ENCODE measurements around the gene ERH. TPM values are rescaled to one million over a fixed set of nuclear protein-coding genes. Genes with fewer than 3 reads are reported as not detected.
"Not testable (repeated sequence)": the region's sequence is repeated elsewhere in the genome, so short reads cannot be mapped to it uniquely, and the experiment has no call there.

Gene ERH
- total RNA-seq, 3 donors from 2014 or later: 366 to 396 (median 372) TPM

DNA sequence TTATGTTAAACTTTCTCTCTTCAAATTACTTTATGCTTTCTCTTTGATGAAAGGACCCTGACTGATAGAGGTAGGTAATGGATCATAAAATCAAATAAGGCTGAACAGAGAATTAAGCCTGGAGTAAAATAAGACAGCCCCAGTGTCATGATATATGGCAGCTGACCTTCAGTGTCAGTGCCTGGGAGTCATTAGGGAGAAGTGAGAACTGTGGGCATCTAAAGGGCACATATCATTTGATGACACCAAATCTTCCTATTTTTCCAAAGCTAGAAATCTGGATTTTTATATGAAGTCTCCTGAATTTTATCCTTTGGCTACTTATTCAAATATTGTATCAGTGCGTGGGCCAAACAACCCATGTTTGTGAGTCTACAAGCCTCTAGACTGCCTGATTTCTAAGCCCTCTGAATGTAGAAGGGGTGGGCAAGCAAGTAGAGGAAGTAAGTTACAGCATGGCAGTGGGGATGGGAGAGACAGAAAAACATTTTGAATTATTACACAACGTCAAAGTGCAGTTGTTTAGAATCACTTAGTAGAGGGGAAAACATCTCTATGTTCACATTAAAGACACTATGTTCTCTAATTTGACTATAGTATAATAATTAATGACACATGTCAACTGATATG lies 10.3 kb upstream of the ERH start:
- Mint-ChIP-seq H3K27me3 (ENCODE audit: low read depth) (no peaks in the 10 kb centered on the region), H3K4me1 (ENCODE audit: low read depth) (peaks cover 12% of the 10 kb centered on the region), H3K36me3 (ENCODE audit: insufficient read depth) (peaks cover 14% of the 10 kb centered on the region), H3K9me3 (no peaks in the 10 kb centered on the region), H3K4me3 (no peak overlapping the region)
- no peak for DNase-seq
- ATAC-seq: no peak

GRCh38 chr14:69405762-69406161 lies 7.7 kb upstream of the ERH start:
- Mint-ChIP-seq H3K4me3 (no peak overlapping the region), H3K27me3 (ENCODE audit: low read depth) (no peaks in the 10 kb centered on the region), H3K36me3 (ENCODE audit: insufficient read depth) (peaks cover 14% of the 10 kb centered on the region), H3K4me1 (ENCODE audit: low read depth) (peaks cover 20% of the 10 kb centered on the region), H3K9me3 (no peaks in the 10 kb centered on the region)
- DNase-seq (no peak), ATAC-seq (no peak)

GRCh38 chr14:69404883-69405282 lies 6.8 kb upstream of the ERH start:
- H3K4me1 Mint-ChIP-seq (ENCODE audit: low read depth): peaks cover 28% of the 10 kb centered on the region
- H3K36me3 Mint-ChIP-seq (ENCODE audit: insufficient read depth): peaks cover 15% of the 10 kb centered on the region
- H3K4me3 Mint-ChIP-seq: no peak overlapping the region
- no peak for DNase-seq
- H3K9me3 Mint-ChIP-seq: no peaks in the 10 kb centered on the region
- no peaks in the 10 kb centered on the region for H3K27me3 Mint-ChIP-seq (ENCODE audit: low read depth)
- ATAC-seq: no peak

- H3K9me3 Mint-ChIP-seq: no peaks in the 10 kb centered on the region
- DNase-seq (no peak), ATAC-seq (no peak)
- H3K27me3 Mint-ChIP-seq (ENCODE audit: low read depth): no peaks in the 10 kb centered on the region
- peaks cover 32% of the 10 kb centered on the region for H3K4me1 Mint-ChIP-seq (ENCODE audit: low read depth)
- H3K4me3 Mint-ChIP-seq: no peak overlapping the region
- peaks cover 15% of the 10 kb centered on the region for H3K36me3 Mint-ChIP-seq (ENCODE audit: insufficient read depth)
Measured at GRCh38 chr14:69404478-69404877, 6.4 kb upstream of the ERH start.

DNA sequence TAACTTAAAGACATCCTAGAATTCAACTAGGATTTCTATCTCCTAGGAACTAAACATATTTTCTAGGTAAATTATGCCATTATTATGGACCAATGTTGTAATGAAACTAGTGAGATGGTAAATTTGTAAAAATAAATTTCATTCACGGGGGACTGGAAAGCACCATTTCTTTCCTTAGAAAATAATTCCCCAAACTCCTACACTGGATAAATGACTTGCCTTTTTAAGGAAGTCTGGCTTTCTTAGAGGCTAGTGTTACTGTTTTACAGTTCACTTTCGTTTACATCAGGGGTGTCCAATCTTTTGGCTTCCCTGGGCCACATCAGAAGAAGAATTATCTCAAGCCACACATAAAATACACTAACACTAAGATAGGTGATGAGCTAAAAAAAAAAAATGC lies 3.7 kb upstream of the ERH start:
- ATAC-seq: no peak
- H3K27me3 Mint-ChIP-seq (ENCODE audit: low read depth): no peaks in the 10 kb centered on the region
- H3K4me3 Mint-ChIP-seq: no peak overlapping the region
- no peaks in the 10 kb centered on the region for H3K9me3 Mint-ChIP-seq
- peaks cover 38% of the 10 kb centered on the region for H3K4me1 Mint-ChIP-seq (ENCODE audit: low read depth)
- H3K36me3 Mint-ChIP-seq (ENCODE audit: insufficient read depth): peaks cover 11% of the 10 kb centered on the region
- no peak for DNase-seq

GRCh38 chr14:69400154-69400553 lies 2.1 kb upstream of the ERH start:
- DNase-seq (no peak), ATAC-seq (no peak)
- peaks cover 24% of the 10 kb centered on the region for H3K36me3 Mint-ChIP-seq (ENCODE audit: insufficient read depth)
- peak overlapping the region; percentile 97 for H3K4me3 Mint-ChIP-seq
- no peaks in the 10 kb centered on the region for H3K9me3 Mint-ChIP-seq
- no peaks in the 10 kb centered on the region for H3K27me3 Mint-ChIP-seq (ENCODE audit: low read depth)
- H3K4me1 Mint-ChIP-seq (ENCODE audit: low read depth): peaks cover 55% of the 10 kb centered on the region

DNA sequence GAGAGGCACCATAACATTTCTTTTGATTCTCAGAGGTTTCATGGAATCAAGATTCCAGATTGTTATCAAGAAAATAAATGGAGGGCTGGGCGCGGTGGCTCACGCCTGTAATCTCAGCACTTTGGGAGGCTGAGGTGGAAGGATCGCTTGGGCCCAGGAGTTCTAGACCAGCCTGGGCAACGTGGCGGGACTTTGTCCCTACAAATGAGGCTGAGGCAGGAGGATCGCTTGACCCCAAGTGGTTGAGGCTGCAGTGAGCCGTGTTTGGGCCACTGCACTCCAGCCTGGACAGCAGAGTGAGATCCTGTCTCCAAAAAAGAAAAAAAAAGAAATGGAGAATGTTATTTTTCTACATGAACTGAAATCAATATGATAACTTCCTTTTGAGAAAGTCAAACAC lies 1.7 kb upstream of the ERH start:
- H3K4me3 Mint-ChIP-seq: peak overlapping the region; percentile 97
- peaks cover 57% of the 10 kb centered on the region for H3K4me1 Mint-ChIP-seq (ENCODE audit: low read depth)
- H3K9me3 Mint-ChIP-seq: no peaks in the 10 kb centered on the region
- H3K27me3 Mint-ChIP-seq (ENCODE audit: low read depth): no peaks in the 10 kb centered on the region
- H3K36me3 Mint-ChIP-seq (ENCODE audit: insufficient read depth): peaks cover 26% of the 10 kb centered on the region
- DNase-seq (no peak), ATAC-seq (no peak)

- DNase-seq (no peak), ATAC-seq (peak; percentile 45 to 46)
- Mint-ChIP-seq H3K9me3 (no peaks in the 10 kb centered on the region), H3K4me1 (ENCODE audit: low read depth) (peaks cover 58% of the 10 kb centered on the region), H3K36me3 (ENCODE audit: insufficient read depth) (peaks cover 25% of the 10 kb centered on the region), H3K27me3 (ENCODE audit: low read depth) (no peaks in the 10 kb centered on the region), H3K4me3 (peak overlapping the region; percentile 97)
Measured at GRCh38 chr14:69398818-69399210, 715 bp upstream of the ERH start.

DNA sequence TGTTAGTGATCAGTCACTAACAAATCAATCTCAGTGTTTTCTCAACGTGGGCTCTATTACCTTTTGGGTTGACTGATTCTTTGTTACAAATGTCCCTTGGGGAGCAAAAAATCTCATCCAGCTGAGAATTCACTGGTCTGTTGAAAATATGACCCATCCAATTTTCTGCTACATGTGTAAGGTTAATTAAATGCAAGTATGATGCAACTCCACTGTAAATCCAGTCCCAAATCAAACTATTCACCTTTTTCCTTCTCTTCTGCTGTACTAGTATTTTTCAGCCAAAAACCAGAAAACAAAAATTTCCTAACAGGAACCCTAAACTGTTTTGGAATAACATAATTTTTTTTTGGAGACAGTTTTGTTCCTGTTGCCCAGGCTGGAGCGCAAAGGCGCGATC lies 2.2 kb downstream of the ERH start:
- ATAC-seq: no peak
- Mint-ChIP-seq H3K4me1 (ENCODE audit: low read depth) (peaks cover 74% of the 10 kb centered on the region), H3K4me3 (peak overlapping the region; percentile 97), H3K36me3 (ENCODE audit: insufficient read depth) (peaks cover 42% of the 10 kb centered on the region), H3K9me3 (no peaks in the 10 kb centered on the region), H3K27me3 (ENCODE audit: low read depth) (no peaks in the 10 kb centered on the region)
- no peak for DNase-seq

- no peak for ATAC-seq
- Mint-ChIP-seq H3K27me3 (ENCODE audit: low read depth) (no peaks in the 10 kb centered on the region), H3K9me3 (no peaks in the 10 kb centered on the region), H3K4me3 (peak overlapping the region; percentile 21), H3K36me3 (ENCODE audit: insufficient read depth) (peaks cover 55% of the 10 kb centered on the region), H3K4me1 (ENCODE audit: low read depth) (peaks cover 76% of the 10 kb centered on the region)
- DNase-seq: no peak
Measured at GRCh38 chr14:69392481-69392880, 5.6 kb downstream of the ERH start.

GRCh38 chr14:69391400-69391799 lies 6.7 kb downstream of the ERH start:
- Mint-ChIP-seq H3K36me3 (ENCODE audit: insufficient read depth) (peaks cover 55% of the 10 kb centered on the region), H3K4me1 (ENCODE audit: low read depth) (peaks cover 73% of the 10 kb centered on the region), H3K4me3 (peak overlapping the region; percentile 29)
- not testable (repeated sequence) for H3K9me3 Mint-ChIP-seq; DNase-seq; H3K27me3 Mint-ChIP-seq (ENCODE audit: low read depth); ATAC-seq

- H3K4me3 Mint-ChIP-seq: no peak overlapping the region
- peaks cover 48% of the 10 kb centered on the region for H3K36me3 Mint-ChIP-seq (ENCODE audit: insufficient read depth)
- no peak for DNase-seq
- H3K4me1 Mint-ChIP-seq (ENCODE audit: low read depth): peaks cover 56% of the 10 kb centered on the region
- no peak for ATAC-seq
- H3K9me3 Mint-ChIP-seq: no peaks in the 10 kb centered on the region
- H3K27me3 Mint-ChIP-seq (ENCODE audit: low read depth): no peaks in the 10 kb centered on the region
Measured at GRCh38 chr14:69387311-69387710, 10.8 kb downstream of the ERH start.

DNA sequence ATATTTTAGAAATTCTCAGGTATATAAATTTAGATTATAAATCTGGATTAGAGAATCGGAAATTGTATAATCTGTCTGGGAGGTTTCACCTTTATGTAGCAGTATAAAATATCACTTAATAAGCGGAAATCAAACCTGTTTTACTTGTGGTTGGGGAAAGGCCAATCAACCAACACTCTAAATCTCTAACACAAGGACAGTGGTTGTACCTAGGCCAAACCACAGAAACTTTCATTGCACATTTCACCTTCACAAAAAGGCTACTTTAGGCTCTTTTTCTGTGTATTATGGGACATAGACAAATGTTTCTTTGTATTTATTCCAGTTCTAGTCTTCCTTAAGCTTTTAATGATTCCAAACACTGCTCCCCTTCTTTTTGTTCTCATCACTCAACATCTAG lies 19.8 kb downstream of the ERH start:
- peaks cover 4% of the 10 kb centered on the region for H3K9me3 Mint-ChIP-seq
- H3K36me3 Mint-ChIP-seq (ENCODE audit: insufficient read depth): peaks cover 49% of the 10 kb centered on the region

GRCh38 chr14:69376439-69376838 lies 21.7 kb downstream of the ERH start:
- no peak overlapping the region for H3K4me3 Mint-ChIP-seq
- H3K27me3 Mint-ChIP-seq (ENCODE audit: low read depth): no peaks in the 10 kb centered on the region
- peaks cover 4% of the 10 kb centered on the region for H3K9me3 Mint-ChIP-seq
- DNase-seq (no peak), ATAC-seq (no peak)
- H3K4me1 Mint-ChIP-seq (ENCODE audit: low read depth): peaks cover 10% of the 10 kb centered on the region
- peaks cover 53% of the 10 kb centered on the region for H3K36me3 Mint-ChIP-seq (ENCODE audit: insufficient read depth)

More for the DNA sequence above, 19.8 kb downstream of the ERH start:
- Mint-ChIP-seq H3K4me1 (ENCODE audit: low read depth) (peaks cover 8% of the 10 kb centered on the region), H3K27me3 (ENCODE audit: low read depth) (no peaks in the 10 kb centered on the region), H3K4me3 (no peak overlapping the region)
- ATAC-seq (no peak), DNase-seq (no peak)

- Mint-ChIP-seq H3K27me3 (ENCODE audit: low read depth) (no peaks in the 10 kb centered on the region), H3K4me3 (no peak overlapping the region), H3K4me1 (ENCODE audit: low read depth) (peaks cover 10% of the 10 kb centered on the region), H3K9me3 (peaks cover 4% of the 10 kb centered on the region), H3K36me3 (ENCODE audit: insufficient read depth) (peaks cover 53% of the 10 kb centered on the region)
- DNase-seq (no peak), ATAC-seq (no peak)
Measured at GRCh38 chr14:69375722-69376121, 22.4 kb downstream of the ERH start.

Data from activated T-cell treated with anti-CD3 and anti-CD28 coated beads, Interleukin-2, amount 50 U/mL, for 4 hours (primary cell).